Stimulated activated memory B cell treated with anti-CD40 and anti-IgM and Interleukin-4, amounts not matched to agents 10 μg/mL and 1 μg/mL and 100 μg/mL, for 72 hours (primary cell): ENCODE data around the gene NSMCE1.

Experiments
- ATAC-seq: fragments of 150-1000 bp; cut with Tn5 transposase; 2 replicates; pipeline ENCODE4 v1.10.0; 2021
- H3K27ac Mint-ChIP-seq: one replicate; pipeline ENCODE4 v1.8.0; 2022; ENCODE audit warnings: mild to moderate bottlenecking, mixed read lengths
- H3K27me3 Mint-ChIP-seq: one replicate; pipeline ENCODE4 v1.8.0; 2022; ENCODE audit warnings: mixed read lengths
- H3K36me3 Mint-ChIP-seq: one replicate; pipeline ENCODE4 v1.8.0; 2022; ENCODE audit warnings: mixed read lengths
- H3K4me1 Mint-ChIP-seq: one replicate; pipeline ENCODE4 v1.8.0; 2022; ENCODE audit warnings: mixed read lengths
- H3K4me3 Mint-ChIP-seq: one replicate; pipeline ENCODE4 v1.8.0; 2022; ENCODE audit warnings: mild to moderate bottlenecking, moderate library complexity, mixed read lengths
- H3K9me3 Mint-ChIP-seq: one replicate; pipeline ENCODE4 v1.8.0; 2022; ENCODE audit warnings: mixed read lengths

The NSMCE1 gene

DNA sequence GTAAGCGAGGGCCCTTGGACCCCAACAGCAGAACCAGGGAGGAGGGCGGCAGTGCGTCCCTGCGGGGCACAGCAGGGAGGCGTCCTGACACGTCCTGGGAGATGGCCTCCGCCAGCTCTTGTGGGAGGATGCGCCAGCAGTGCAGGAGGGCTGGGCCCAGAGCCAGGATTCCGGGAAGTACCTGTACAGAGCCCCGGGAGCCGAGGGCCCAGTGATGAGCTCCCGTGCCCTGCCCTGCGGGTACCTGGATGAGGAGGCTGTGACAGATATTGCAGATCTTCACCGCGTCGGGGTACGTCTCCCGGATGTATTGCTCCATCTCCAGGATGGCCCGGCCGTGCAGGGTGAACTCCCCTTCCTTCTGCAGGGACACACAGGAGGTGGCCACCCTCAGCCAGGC lies 42.1 kb downstream of the NSMCE1 start:
- Mint-ChIP-seq H3K4me1 (peaks cover 39% of the 10 kb centered on the region), H3K4me3 (no peak overlapping the region), H3K27me3 (no peaks in the 10 kb centered on the region), H3K36me3 (peaks cover 47% of the 10 kb centered on the region), H3K27ac (no peak overlapping the region), H3K9me3 (no peaks in the 10 kb centered on the region)
- no peak for ATAC-seq

GRCh38 chr16:27225536-27226360 lies 42.8 kb downstream of the NSMCE1 start:
- Mint-ChIP-seq H3K9me3 (no peaks in the 10 kb centered on the region), H3K4me3 (no peak overlapping the region), H3K27ac (no peak overlapping the region), H3K4me1 (peaks cover 35% of the 10 kb centered on the region), H3K36me3 (peaks cover 46% of the 10 kb centered on the region), H3K27me3 (no peaks in the 10 kb centered on the region)
- ATAC-seq, result no peak

GRCh38 chr16:27224741-27225300 lies 43.8 kb downstream of the NSMCE1 start:
- peaks cover 51% of the 10 kb centered on the region for H3K36me3 Mint-ChIP-seq
- H3K4me3 Mint-ChIP-seq, result no peak overlapping the region
- ATAC-seq, result no peak
- no peaks in the 10 kb centered on the region for H3K27me3 Mint-ChIP-seq
- H3K9me3 Mint-ChIP-seq, result no peaks in the 10 kb centered on the region
- peaks cover 31% of the 10 kb centered on the region for H3K4me1 Mint-ChIP-seq
- H3K27ac Mint-ChIP-seq, result no peak overlapping the region

DNA sequence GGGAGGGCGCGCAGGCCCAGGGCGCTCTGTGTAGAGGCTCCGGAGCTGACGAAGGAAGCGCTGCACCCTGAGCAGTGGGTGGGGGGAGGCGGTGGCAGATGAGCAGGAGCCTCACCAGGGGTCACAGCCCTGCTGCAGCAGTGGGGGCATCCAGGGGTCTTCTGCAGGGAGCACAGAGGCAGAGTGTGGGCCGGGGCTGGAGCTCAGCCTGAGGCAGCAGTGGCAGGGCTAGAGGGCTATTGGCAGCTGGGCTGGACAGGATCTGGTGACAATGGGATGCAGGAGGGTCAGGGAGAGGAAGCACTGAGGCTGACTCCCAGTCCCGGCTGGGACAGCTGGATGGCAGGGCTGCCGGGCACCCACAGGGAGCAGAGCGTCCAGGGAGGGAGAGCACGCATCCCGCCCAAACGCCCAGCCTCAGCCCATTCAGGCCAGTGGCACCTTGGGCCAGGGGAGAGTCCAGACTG lies 44.3 kb downstream of the NSMCE1 start:
- no peak for ATAC-seq

GRCh38 chr16:27223701-27224100 lies 44.9 kb downstream of the NSMCE1 start:
- Mint-ChIP-seq H3K36me3 (peaks cover 51% of the 10 kb centered on the region), H3K4me1 (peaks cover 20% of the 10 kb centered on the region), H3K4me3 (no peak overlapping the region), H3K27me3 (no peaks in the 10 kb centered on the region), H3K9me3 (no peaks in the 10 kb centered on the region), H3K27ac (no peak overlapping the region)
- no peak for ATAC-seq

More for the DNA sequence above, 44.3 kb downstream of the NSMCE1 start:
- peaks cover 51% of the 10 kb centered on the region for H3K36me3 Mint-ChIP-seq
- H3K27ac Mint-ChIP-seq, result no peak overlapping the region
- H3K27me3 Mint-ChIP-seq, result no peaks in the 10 kb centered on the region
- H3K9me3 Mint-ChIP-seq, result no peaks in the 10 kb centered on the region
- no peak overlapping the region for H3K4me3 Mint-ChIP-seq
- peaks cover 26% of the 10 kb centered on the region for H3K4me1 Mint-ChIP-seq

GRCh38 chr16:27223226-27223610 lies 45.4 kb downstream of the NSMCE1 start:
- no peak for ATAC-seq
- H3K36me3 Mint-ChIP-seq, result peaks cover 54% of the 10 kb centered on the region
- peaks cover 15% of the 10 kb centered on the region for H3K4me1 Mint-ChIP-seq
- no peaks in the 10 kb centered on the region for H3K27me3 Mint-ChIP-seq
- no peaks in the 10 kb centered on the region for H3K9me3 Mint-ChIP-seq
- H3K27ac Mint-ChIP-seq, result no peak overlapping the region
- no peak overlapping the region for H3K4me3 Mint-ChIP-seq

GRCh38 chr16:27222249-27223225 lies 46.0 kb downstream of the NSMCE1 start:
- Mint-ChIP-seq H3K27me3 (no peaks in the 10 kb centered on the region), H3K9me3 (no peaks in the 10 kb centered on the region), H3K36me3 (peaks cover 54% of the 10 kb centered on the region), H3K4me1 (peaks cover 11% of the 10 kb centered on the region), H3K27ac (no peak overlapping the region), H3K4me3 (no peak overlapping the region)
- no peak for ATAC-seq

- no peak for ATAC-seq
- Mint-ChIP-seq H3K9me3 (no peaks in the 10 kb centered on the region), H3K27me3 (no peaks in the 10 kb centered on the region), H3K4me3 (no peak overlapping the region), H3K36me3 (peaks cover 61% of the 10 kb centered on the region), H3K4me1 (peaks cover 11% of the 10 kb centered on the region), H3K27ac (no peak overlapping the region)
These were observed 46.9 kb downstream of the NSMCE1 start for GRCh38 chr16:27221576-27222248.

DNA sequence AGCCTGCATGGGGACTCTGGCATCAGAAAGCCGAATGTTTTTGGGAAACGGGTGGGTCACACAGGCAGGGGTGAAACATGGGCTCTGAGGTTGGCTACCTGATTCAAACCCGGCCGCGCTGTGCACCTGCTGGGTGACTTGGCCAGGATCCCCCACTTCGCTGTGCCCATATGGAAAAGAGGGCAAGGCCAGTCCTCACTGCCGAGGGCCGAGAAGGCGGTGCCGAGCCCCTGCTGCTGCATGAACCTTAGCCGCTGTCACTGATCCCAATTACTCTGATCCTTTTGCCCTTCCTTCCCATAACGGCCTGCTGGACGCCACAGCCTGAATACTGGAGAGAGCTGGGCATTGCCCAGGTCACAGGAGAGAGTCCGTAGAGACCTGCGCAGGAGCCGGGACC lies 47.6 kb downstream of the NSMCE1 start:
- H3K27me3 Mint-ChIP-seq, result no peaks in the 10 kb centered on the region
- ATAC-seq, result no peak
- H3K27ac Mint-ChIP-seq, result no peak overlapping the region
- peaks cover 62% of the 10 kb centered on the region for H3K36me3 Mint-ChIP-seq
- H3K4me1 Mint-ChIP-seq, result peaks cover 6% of the 10 kb centered on the region
- H3K4me3 Mint-ChIP-seq, result no peak overlapping the region
- H3K9me3 Mint-ChIP-seq, result no peaks in the 10 kb centered on the region

- peaks cover 62% of the 10 kb centered on the region for H3K36me3 Mint-ChIP-seq
- peaks cover 2% of the 10 kb centered on the region for H3K4me1 Mint-ChIP-seq
- no peak for ATAC-seq
These were observed 48.0 kb downstream of the NSMCE1 start for GRCh38 chr16:27220527-27220926.

GRCh38 chr16:27220120-27220519 lies 48.5 kb downstream of the NSMCE1 start:
- no peak overlapping the region for H3K4me3 Mint-ChIP-seq
- H3K9me3 Mint-ChIP-seq, result no peaks in the 10 kb centered on the region
- no peak overlapping the region for H3K27ac Mint-ChIP-seq
- H3K36me3 Mint-ChIP-seq, result peaks cover 64% of the 10 kb centered on the region
- H3K4me1 Mint-ChIP-seq, result no peaks in the 10 kb centered on the region
- H3K27me3 Mint-ChIP-seq, result no peaks in the 10 kb centered on the region
- ATAC-seq, result no peak

More at GRCh38 chr16:27220527-27220926, 48.0 kb downstream of the NSMCE1 start:
- H3K27me3 Mint-ChIP-seq, result no peaks in the 10 kb centered on the region
- H3K4me3 Mint-ChIP-seq, result no peak overlapping the region
- H3K9me3 Mint-ChIP-seq, result no peaks in the 10 kb centered on the region
- H3K27ac Mint-ChIP-seq, result no peak overlapping the region

GRCh38 chr16:27219161-27219560 lies 49.4 kb downstream of the NSMCE1 start:
- Mint-ChIP-seq H3K9me3 (no peaks in the 10 kb centered on the region), H3K4me3 (no peak overlapping the region), H3K27me3 (no peaks in the 10 kb centered on the region), H3K36me3 (peaks cover 65% of the 10 kb centered on the region), H3K27ac (no peak overlapping the region), H3K4me1 (no peaks in the 10 kb centered on the region)
- no peak for ATAC-seq

DNA sequence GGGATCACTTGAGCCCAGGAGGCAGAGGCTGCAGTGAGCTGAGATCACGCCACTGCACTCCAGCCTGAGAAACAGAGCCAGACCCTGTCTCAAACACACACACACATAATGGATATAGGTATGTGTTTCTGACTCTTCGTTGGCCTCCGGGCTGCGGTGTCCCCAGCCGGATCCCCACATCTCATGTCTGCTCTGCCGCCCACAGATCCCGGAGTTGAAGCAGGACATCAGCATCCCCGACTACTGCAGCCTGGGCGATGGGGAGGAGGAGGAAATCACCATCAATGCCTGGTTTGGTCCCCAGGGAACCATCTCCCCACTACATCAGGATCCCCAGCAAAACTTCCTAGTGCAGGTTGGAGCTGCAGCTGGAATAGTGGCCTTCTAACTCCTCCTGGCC lies 49.8 kb downstream of the NSMCE1 start:
- Mint-ChIP-seq H3K36me3 (peaks cover 65% of the 10 kb centered on the region), H3K4me1 (no peaks in the 10 kb centered on the region), H3K27ac (no peak overlapping the region), H3K4me3 (no peak overlapping the region), H3K27me3 (no peaks in the 10 kb centered on the region), H3K9me3 (no peaks in the 10 kb centered on the region)
- ATAC-seq, result no peak

- Mint-ChIP-seq H3K27ac (no peak overlapping the region), H3K4me1 (no peaks in the 10 kb centered on the region), H3K4me3 (no peak overlapping the region), H3K27me3 (no peaks in the 10 kb centered on the region), H3K36me3 (peaks cover 65% of the 10 kb centered on the region), H3K9me3 (no peaks in the 10 kb centered on the region)
- no peak for ATAC-seq
These were observed 51.3 kb downstream of the NSMCE1 start for GRCh38 chr16:27217256-27217655.
